Duodenal mucosa (tissue), 2 donors: ENCODE measurements around the gene RANBP3.

Experiments
- H3K27ac ChIP-seq: one replicate; pipeline ENCODE4 v1.7.0; 2013; ENCODE audit warnings: low read depth, low read length
- H3K27me3 ChIP-seq, 2 donors: one replicate each; pipeline ENCODE4 v1.7.0; 2013; ENCODE audit warnings: low read length in 2 of 2, control low read depth in 1 of 2; ENCODE audit not compliant: insufficient read depth in 2 of 2, control insufficient read depth in 1 of 2
- H3K36me3 ChIP-seq, 2 donors: one replicate each; pipeline ENCODE4 v1.7.0; 2013; ENCODE audit warnings: low read length in 2 of 2, control low read depth in 1 of 2; ENCODE audit not compliant: insufficient read depth in 2 of 2, control insufficient read depth in 1 of 2
- H3K4me1 ChIP-seq, 2 donors: one replicate each; pipeline ENCODE4 v1.7.0; 2013; ENCODE audit warnings: low read length in 2 of 2, control low read depth in 1 of 2; ENCODE audit not compliant: insufficient read depth in 2 of 2, control insufficient read depth in 1 of 2
- H3K4me3 ChIP-seq, 2 donors: one replicate each; pipeline ENCODE4 v1.7.0; 2013; ENCODE audit warnings: low read length in 2 of 2, low read depth in 1 of 2
- H3K9ac ChIP-seq, 2 donors: one replicate each; pipeline ENCODE4 v1.7.0; 2013; ENCODE audit warnings: low read length in 2 of 2, low read depth in 1 of 2
- H3K9me3 ChIP-seq, 2 donors: one replicate each; pipeline ENCODE4 v1.7.0; 2013; ENCODE audit warnings: low read length in 2 of 2, control low read depth in 1 of 2; ENCODE audit not compliant: control insufficient read depth in 1 of 2

The RANBP3 gene

DNA sequence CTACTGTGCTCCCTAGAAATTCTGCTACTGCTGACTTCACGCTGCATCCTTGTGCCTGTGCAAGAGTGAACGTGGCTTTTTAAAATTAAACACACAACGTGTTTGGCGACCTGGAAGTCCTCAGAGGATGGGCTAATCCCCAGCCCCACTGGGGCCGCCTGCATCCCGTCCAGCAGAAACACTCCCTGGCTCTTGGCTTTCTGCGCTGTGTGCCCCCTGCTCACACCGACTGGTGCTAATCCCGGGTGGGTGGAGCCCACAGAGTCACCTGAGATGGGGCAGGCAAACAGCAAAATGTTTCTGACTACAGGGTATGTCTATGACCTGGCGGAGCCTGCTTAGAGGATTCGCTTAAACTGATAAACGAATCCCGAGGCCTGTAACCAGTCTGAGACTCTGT lies 48.8 kb downstream of the RANBP3 start:
- Histone ChIP-seq H3K27me3 (no peaks in the 10 kb centered on the region), H3K4me1 (peaks cover 4 to 16% of the 10 kb centered on the region in 2 donors), H3K27ac (no peak overlapping the region), H3K9me3 (no peaks in the 10 kb centered on the region), H3K36me3 (peaks cover 49 to 97% of the 10 kb centered on the region in 2 donors), H3K4me3 (no peak overlapping the region), H3K9ac (no peak overlapping the region)

DNA sequence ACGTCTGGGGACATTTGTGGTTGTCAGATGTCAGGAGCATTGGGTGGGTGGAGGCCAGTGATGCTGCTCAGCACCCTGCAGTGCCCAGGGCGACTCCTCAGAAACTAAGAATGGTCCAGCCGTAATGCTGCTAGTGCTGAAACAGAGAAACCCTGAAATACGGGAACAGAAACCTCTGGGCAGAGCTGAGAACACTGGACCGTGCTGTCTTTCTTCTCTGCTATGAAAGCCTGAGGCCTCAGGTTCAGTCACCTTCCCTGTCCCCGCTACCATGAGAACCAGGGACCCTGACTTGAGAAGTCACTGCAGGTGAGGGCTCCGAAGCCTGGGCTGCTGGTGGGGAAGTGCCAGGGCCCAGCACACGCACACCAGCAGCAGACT lies 50.5 kb downstream of the RANBP3 start:
- no peak overlapping the region for H3K27ac ChIP-seq
- H3K9ac ChIP-seq: no peak overlapping the region
- H3K27me3 ChIP-seq: no peaks in the 10 kb centered on the region
- H3K4me3 ChIP-seq: no peak overlapping the region
- no peaks in the 10 kb centered on the region for H3K9me3 ChIP-seq
- peaks cover 4 to 16% of the 10 kb centered on the region in 2 donors for H3K4me1 ChIP-seq
- H3K36me3 ChIP-seq: peaks cover 58 to 99% of the 10 kb centered on the region in 2 donors

DNA sequence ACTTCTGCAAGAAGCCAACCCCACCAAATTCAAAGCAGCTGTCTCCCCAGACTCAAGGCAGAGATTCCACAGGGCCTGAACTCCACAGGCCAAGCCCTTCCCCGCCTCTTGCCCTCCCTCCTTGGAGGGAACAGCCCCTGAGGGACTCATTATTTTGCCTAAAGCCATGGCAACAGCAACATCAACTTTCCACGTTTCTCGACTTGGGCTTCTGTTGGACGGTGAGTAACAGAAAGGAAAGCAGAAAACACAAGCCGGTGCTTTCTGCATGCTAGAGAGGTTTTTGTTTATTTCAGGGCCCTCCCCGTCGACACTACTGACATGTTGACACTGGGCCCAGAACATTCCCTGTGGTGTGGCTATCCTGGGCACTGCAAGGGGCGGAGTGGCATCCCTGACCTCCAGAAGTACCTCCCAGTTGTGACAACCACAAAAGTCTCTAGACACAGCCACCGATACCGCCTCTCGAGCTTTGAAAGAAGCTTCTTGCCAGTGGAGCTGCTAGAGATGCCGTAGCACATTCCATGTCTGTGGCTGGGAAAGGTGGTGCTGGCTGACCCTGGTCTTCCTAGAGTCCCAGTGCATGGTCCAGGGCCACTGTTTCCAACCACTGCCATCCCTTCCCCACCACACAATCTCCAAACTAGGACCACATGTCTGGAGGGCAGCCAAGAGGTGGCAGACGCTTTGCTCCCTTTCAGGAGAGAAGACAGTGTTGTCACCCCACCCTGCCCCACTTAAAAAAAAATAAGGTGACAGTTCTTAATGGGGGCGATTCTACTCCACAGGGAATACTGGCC lies 51.1 kb downstream of the RANBP3 start:
- Histone ChIP-seq H3K27me3 (no peaks in the 10 kb centered on the region), H3K27ac (peak overlapping the region; percentile 11), H3K9me3 (no peaks in the 10 kb centered on the region), H3K9ac (no peak overlapping the region), H3K4me3 (no peak overlapping the region), H3K36me3 (peaks cover 63 to 99% of the 10 kb centered on the region in 2 donors), H3K4me1 (peaks cover 4 to 16% of the 10 kb centered on the region in 2 donors)

DNA sequence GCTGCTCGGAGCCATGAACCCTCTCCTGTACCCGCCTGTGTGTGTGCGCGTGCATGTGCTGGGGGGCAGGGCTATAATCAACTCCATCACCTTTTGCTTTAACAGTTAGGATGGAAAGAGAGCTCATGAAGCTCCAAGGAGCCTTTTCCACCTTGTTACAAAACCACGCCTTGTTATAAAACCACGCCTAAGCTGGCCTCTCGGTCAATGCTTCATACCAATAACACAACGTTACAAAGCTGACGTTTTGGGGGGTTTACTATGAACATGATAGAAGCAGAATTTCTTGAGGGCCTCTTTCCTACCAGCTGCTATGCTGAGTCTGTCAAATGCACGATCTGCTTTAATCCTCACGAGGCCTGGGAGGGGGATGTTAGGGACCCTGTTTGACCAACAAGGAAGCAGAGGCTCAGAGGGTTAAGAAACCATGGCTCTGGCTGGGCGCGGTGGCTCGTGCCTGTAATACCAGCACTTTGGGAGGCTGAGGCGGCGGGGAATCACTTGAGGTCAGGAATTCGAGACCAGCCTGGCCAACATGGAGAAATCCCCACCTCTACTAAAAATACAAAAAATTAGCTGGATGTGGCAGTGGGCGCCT lies 52.0 kb downstream of the RANBP3 start:
- H3K4me1 ChIP-seq: peaks cover 4 to 16% of the 10 kb centered on the region in 2 donors
- no peaks in the 10 kb centered on the region for H3K27me3 ChIP-seq
- no peak overlapping the region for H3K9ac ChIP-seq
- H3K9me3 ChIP-seq: no peaks in the 10 kb centered on the region
- no peak overlapping the region for H3K27ac ChIP-seq
- H3K4me3 ChIP-seq: no peak overlapping the region
- H3K36me3 ChIP-seq: peaks cover 64 to 99% of the 10 kb centered on the region in 2 donors

DNA sequence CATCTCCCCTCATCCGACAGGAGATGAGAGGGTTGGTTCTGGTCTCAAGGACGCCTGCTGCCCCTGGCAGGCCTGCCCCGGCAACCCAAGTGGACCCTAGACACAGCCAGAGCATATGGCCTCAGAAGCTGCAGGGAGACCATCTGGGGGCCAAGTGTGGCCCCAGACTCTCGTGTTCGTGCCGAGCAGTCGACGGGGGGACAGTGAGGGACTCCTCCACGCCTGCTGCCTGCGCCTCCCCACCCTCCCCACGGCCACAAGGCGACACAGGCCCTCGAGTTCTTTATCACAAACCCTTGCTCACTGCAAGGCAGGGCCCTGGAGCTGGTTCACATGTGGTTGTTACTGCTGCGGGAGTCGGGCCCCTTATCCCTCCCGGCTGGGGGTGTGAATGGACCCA lies 54.6 kb downstream of the RANBP3 start:
- Histone ChIP-seq H3K9ac (no peak overlapping the region), H3K4me3 (no peak overlapping the region), H3K9me3 (no peaks in the 10 kb centered on the region), H3K4me1 (peaks cover 4 to 16% of the 10 kb centered on the region in 2 donors), H3K27ac (no peak overlapping the region), H3K36me3 (peaks cover 49 to 94% of the 10 kb centered on the region in 2 donors), H3K27me3 (no peaks in the 10 kb centered on the region)

DNA sequence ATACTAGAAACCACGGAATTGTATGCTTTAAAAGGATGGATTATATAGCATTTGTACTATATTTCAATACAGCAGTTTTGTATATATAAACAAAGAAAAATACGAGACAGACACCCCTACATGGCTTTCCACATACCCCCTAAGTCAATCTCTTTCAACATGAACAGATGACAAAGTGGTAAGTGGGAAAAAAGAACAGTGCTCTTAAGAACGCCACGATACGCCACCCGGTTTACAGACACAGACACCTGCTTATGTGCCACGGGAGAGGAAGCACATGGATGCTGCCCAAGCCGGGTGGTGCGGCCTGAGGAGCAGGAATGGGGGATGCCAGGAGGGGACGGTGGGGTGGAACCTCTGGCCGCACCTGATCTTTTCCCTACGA lies 55.8 kb downstream of the RANBP3 start:
- H3K36me3 ChIP-seq: peaks cover 53 to 93% of the 10 kb centered on the region in 2 donors

DNA sequence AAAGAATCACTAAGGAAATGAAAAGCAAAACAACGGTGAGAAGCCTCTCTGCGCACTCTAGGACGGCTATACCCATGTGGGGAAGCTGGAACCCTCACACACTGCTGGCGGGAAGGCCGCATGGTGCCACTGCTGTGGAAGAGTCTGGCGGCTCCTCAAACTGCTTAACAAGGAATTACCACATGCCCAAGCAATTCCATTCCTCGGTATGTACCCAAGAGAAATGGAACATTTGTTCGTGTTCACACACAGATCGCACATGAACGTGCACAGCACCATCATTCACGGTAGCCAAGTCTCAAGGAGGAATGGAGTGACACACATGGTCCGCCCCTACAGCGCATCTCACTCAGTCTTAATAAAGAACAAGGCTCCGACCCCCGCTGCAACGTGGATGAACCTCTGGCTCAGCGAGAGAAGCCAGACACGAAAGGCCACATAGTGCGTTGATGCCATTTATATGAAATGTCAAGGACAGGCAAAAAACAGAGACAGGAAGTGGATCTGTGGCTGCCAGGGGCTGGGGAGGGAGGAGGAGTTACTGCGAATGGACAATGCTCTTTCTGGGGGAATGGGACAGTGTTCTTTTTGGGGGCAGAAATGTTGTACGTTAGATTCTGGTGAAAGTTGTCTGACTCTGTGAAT lies 56.3 kb downstream of the RANBP3 start:
- Histone ChIP-seq H3K27me3 (no peaks in the 10 kb centered on the region), H3K9me3 (no peaks in the 10 kb centered on the region), H3K4me1 (peaks cover 4 to 13% of the 10 kb centered on the region in 2 donors), H3K27ac (no peak overlapping the region), H3K4me3 (no peak overlapping the region), H3K36me3 (peaks cover 53 to 93% of the 10 kb centered on the region in 2 donors), H3K9ac (no peak overlapping the region)

More for the DNA sequence above, 55.8 kb downstream of the RANBP3 start:
- Histone ChIP-seq H3K4me3 (no peak overlapping the region), H3K4me1 (peaks cover 4 to 13% of the 10 kb centered on the region in 2 donors), H3K27me3 (no peaks in the 10 kb centered on the region), H3K27ac (no peak overlapping the region), H3K9me3 (no peaks in the 10 kb centered on the region), H3K9ac (no peak overlapping the region)

DNA sequence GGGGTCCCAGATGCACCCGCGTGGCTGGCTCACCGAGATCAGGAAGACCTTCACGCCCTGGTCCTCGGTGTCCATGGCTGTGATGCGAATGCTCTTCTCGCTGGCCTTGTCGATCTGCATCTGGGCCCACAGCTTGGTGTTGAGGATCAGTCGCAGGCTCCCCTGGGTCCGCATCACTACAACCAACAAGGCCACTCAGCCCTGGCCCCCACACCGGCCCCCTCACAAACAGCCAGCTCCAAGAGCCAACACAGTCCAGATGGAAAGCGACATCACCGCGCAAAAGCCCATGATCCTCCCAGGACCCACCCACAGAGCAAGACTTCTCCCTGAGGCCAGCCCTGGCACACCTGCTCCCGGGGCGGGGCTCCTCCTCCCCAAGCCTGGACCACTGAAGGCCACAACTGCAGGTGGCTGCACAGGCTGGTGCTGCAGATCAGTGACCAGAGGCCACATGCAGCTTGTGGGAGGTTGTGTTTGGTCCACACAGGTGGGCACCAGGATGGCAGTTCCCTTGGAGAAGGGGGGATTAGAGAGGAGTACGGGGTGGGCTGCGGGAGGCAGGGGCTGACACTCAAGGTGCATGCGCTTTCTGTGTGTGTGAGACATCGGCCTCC lies 59.4 kb downstream of the RANBP3 start:
- Histone ChIP-seq H3K9me3 (no peaks in the 10 kb centered on the region), H3K9ac (no peak overlapping the region), H3K36me3 (peaks cover 35 to 67% of the 10 kb centered on the region in 2 donors), H3K4me3 (no peak overlapping the region), H3K27ac (no peak overlapping the region), H3K4me1 (peaks cover 0 to 9% of the 10 kb centered on the region in 2 donors), H3K27me3 (no peaks in the 10 kb centered on the region)

DNA sequence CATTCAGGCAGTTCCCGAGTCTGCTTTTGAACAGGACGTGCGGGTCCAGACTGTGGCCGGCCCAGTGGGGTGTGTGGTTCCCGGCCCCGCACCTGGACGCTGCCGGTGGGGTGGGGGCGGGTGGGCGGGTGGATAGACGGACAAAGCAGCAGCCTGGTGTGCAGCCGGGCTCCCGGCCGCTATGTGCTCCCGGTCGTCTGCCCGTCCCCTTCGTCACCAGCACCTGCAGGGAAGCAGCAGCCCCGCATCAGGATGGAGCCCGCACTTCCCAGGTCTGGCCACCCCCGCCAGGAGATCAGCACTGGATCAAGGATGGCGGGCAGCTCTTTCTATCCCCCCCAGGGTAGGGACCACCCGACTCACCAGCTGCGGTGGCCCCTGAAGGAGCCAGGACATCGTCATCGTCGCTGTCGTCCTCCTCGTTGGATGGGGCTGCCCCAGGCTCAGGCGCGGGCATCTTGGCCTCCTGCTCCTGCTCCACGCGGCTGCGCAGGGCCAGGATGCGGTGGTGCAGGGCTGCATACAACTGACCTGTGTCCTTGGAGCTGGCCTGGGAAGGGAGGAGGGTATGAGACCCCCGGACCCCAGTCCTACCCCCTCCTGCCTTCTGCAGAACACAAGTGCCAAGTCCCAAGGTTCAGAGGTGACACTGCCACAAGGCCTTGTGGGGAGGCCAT lies 60.4 kb downstream of the RANBP3 start:
- peaks cover 0 to 9% of the 10 kb centered on the region in 2 donors for H3K4me1 ChIP-seq
- peaks cover 31 to 57% of the 10 kb centered on the region in 2 donors for H3K36me3 ChIP-seq
- H3K27me3 ChIP-seq: no peaks in the 10 kb centered on the region

More for the DNA sequence above, 60.4 kb downstream of the RANBP3 start:
- Histone ChIP-seq H3K9ac (no peak overlapping the region), H3K27ac (no peak overlapping the region), H3K4me3 (no peak overlapping the region), H3K9me3 (no peaks in the 10 kb centered on the region)
